ENCODE data around the gene SERTM1. TPM values are rescaled to one million over a fixed set of nuclear protein-coding genes. Genes with fewer than 3 reads are reported as not detected.

The SERTM1 gene
- total RNA-seq, 1 donor from 2014 or later: 0.20 TPM

DNA sequence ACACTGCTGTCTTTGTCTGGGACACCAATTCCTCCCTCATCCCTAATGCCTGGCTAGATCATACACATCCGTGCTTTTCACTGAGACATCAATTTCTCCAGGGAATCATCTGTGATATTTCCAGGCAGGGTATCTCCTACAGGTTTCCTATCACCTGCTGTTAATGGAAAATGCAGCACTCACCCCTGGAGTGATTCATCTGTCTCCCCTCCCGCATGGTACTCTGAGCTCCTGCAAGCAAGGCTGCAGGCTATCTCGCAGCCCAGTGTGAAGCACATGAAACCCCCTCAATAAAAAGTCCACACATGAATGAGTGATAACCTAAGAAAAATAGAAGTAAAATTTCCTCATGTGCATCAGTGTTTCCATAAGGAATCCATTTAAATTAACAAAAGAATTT is 38.5 kb downstream of the SERTM1 start:
- DNase-seq: no peak

DNA sequence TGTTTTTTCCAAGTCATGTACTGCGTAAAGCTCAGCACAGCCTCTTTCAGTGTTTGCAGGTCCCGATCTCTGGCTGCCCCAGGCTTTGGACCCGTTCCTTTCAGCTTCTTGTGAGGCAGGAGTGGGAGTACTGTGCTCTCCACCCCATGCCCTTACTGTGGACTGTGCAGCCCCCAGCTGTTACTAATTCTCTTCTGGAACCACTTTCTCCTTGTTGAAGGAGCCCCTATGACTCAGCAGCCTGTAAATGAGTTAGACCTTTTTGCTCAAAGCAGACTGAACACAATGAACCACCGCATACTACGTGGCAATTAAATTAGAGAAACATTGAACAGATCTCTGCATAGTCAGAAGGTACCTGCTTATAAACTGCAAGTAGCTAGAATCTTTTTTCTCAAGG is 39.0 kb downstream of the SERTM1 start:
- DNase-seq: no peak

DNA sequence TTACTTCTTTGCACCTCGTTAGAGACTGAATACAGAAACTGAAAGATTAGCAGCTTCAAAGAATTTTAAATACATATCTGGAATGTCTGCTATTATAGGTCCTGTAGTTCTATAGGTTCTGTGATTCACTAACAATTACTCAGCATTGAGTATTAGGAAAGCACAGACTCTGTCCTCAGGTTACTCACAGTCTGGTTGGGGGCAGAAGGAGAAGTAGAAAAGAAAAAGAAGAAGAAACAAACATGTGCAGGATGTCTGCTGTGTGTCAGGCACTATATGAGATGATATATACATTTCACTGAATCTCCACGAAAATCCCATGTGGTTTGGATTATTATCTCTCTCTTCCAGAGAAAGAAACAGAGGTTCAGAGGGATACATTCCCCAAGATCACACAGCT is 40.1 kb downstream of the SERTM1 start:
- no peak for DNase-seq

DNA sequence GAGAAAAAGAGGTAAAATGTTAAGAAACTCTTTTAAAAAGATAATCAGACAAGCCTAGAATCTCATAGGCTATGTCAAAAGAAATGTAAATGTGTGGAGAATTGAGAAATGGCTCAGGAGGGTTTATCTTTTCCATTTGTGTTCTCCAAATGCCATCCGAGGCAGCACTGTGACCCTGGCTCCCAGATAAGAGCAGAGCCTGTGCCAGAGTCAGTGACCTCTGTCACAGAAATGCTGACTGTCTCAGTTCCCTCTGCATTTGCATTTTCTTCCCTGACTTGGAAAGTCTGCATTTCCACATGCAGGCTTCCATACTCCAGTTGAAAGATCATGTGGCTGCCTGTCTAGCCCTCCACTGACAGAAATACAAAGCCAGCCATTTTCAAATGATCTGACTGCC is 42.0 kb downstream of the SERTM1 start:
- no peak for DNase-seq

DNA sequence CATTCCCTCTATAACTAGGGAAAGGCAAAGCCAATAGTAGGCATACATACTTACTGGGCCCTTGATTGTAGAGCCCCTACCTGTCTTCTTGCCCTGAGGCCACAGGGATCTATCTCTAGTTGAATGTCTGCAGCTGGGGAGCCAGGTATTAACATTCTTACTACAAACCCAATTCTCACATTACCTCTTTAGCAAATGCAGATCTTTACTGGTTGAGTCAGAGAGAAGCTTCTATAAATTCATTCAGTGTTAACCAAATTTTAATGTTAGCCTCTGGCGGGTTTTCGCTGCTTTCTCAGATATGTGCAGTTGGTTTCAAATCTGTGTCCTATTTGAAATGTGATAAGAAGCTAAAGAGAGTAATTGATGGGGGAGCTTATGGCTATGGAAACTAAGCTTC is 43.2 kb downstream of the SERTM1 start:
- DNase-seq: no peak

DNA sequence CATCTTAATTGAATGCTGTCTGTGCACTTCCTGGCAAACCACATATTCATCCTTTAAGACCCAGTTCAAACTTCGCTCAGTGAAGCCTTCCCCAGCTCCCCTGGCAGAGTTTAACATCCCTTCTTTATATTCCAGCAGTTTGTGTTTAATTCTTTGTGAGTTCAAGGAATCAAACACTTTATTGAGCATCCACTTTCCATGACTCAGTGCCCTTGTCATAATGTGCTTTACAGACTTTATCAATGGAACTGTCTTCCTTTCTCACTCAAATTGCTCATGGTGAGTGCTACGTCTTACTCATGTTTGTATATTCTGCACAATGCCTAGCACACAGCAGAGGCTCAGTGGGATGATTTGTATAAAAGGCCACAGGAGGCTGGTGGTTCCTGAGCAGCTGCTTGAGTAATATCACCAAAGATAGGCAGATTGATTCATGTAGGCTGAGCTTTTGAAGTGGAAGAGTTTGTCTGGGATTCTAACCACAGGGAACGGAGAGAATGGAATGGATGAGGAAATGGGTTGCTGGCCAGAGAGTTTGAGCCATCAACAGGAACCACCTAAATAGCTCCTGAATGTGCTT is 44.2 kb downstream of the SERTM1 start:
- no peak for DNase-seq

DNA sequence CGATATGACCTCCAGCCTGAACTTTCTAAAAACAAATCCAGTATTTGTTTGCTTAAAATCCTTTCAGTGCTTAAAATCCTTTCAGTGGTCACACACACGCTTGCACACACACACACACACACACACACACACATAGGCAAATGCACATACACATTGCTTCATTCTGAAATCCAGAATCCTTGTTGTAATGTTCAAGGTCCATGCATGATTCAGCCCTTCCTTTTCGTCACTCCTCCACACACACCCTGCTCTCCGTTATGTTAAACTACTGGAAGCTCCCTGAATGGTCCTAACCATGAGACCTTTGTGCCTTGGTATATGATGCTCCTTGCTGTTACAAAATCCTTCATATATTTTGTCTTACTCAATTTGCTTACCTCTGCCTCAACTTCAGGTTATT is 44.9 kb downstream of the SERTM1 start:
- DNase-seq: no peak

DNA sequence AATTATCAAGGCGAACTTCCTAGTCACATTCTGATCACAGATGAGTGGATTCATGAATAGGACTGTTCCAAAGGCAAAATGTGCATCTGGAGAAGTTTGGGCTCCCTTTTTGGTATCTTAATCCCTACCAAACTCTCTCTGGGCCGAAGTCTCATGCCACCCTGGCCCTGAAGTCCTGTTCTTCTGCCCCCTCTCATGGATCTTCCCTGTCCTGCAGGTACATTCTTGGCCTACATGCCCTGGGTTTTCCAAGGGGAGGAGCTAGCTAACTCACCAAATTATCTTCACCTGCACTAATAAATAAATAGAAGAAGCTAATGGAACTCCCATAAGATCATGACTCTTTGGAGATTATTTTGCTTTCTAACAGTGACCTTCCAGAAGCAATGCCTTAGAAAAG is 50.3 kb downstream of the SERTM1 start:
- no peak for DNase-seq

DNA sequence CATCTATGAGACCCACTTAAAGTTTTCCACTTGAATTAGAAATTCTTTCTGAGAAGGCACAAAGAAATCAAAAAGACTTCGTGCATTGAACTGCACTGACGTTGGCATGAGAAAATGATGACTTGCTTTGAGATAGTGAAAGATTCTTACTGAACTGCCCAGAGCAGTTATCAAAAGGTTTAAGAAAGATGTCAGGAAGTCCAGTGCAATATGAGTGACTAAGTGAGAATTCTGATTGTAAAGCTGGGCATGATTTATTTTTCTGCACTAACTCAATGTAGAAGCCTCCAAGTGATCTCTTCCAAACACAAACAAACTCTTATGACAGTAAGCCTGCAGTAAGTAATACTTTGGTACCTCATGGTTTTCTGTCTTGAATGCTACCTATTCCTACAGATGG is 52.1 kb downstream of the SERTM1 start:
- DNase-seq: no peak

DNA sequence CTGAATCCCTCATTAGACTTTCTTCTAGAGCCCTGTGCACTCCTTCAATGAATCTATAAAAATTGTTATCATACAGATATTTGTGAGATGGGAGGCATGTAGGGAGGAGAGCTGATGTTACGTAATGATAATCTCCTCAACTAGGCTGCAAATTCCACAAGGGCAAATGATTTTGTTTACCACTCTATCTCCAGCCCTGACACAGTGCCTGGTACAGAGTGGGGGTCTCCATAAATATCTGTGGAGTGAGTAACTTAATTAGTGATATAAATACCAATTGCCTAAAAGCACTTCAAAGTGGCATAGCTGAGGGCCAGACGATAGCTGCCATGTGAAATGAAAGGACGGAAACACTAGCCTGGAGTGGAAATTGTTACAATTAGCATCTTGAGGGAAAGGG is 54.2 kb downstream of the SERTM1 start:
- DNase-seq: no peak

DNA sequence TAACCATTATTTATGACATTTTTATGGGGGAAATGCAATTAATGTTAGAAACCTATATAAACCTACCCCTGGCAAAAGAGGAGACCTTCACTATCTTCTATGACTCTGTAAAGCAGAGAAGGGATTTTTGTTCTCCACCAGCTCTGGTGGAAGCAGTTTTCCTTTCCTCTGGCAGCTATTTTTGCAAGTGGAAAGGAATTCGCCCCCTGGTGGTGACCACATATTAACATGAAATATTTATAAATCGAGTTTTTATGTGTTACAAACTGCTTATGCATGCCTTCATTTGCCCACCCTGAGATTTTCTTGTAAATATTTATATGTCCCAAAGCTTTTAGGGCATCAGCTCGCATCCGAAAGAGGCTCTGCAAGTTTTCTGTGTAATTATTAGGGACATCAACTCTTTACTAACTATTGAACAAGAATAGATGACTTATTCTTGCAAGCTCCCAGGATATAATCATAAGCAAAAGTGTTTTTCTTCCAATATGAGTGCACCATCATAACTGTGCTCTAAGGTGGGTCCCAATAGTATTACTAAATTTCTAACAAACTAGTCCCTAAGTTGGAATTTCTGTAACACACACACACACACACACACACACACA is 62.4 kb downstream of the SERTM1 start:
- peak; percentile 67 for DNase-seq

DNA sequence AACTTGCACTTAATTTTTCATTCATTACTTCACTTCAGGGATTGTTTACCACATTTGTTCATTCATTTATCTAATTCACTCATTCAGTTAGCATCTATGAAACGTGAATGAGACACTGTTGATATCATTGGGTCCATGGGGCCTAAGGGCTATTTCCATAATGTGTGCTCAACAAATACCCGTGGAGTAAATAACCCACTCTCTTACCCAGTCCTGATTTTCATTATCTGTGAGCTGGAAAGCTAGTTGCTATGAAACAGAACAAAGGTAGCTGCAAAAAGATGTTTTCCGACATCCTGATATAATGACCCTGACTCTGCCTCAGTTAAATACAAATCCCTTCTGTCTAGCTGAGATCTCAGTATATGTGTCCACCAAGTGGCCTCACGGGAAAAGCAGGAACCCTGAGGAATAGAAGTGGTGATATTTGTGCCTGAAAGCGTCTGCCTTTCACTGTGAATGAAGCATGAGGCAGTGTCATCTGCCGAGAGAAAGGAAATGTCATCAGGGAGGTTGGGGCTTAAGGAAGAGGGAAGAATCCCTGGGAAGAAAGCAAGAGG is 63.8 kb downstream of the SERTM1 start:
- DNase-seq: no peak

DNA sequence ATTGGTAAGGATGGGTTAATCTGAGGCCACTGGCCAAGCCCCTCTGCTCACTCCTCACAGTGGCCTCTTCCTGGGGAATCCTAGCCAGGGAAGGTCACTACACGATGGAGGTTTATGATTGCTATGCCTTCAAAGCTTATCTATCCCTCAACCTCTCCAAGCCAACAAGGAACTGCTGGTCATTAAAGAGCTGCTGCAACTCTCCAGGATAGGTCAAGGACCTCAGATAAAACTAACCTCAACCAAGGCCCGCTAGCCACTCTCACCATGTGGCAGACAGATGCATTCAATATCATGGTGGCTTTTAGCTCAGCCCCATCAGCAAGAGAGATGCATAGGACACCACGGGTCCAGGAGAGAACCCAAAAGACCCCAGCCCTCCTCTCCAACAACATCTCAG is 71.6 kb downstream of the SERTM1 start:
- no peak for DNase-seq

DNA sequence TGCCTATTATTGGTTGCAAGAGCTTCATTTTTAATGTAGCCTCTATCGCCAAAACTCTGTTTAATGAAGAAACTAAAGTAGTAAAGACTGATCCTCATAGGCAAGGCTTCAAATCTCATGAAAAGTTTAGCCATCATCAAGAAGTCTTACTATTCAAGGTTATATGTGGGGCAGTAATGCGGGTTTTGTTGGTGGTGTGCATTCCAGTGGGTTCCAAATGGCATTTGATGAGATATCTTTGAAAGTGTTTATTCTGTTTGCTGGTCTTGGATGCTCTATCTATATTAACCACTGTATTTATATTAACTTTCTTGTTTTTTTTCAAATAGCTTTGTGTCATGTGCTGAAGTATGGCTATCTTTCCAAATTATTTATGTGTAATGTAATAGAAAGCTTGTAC is 72.2 kb downstream of the SERTM1 start:
- DNase-seq: no peak

Other genes starting within 250 kb of the SERTM1 start
- 0.59 TPM for gene CCNA1, start 241.5 kb upstream of the SERTM1 start, total RNA-seq
- 4.3 TPM for gene RFXAP, start 145.2 kb downstream of the SERTM1 start, total RNA-seq
- gene SMAD9, start 246.2 kb downstream of the SERTM1 start, total RNA-seq: 11.2 TPM

All from skin of body (tissue), 2 donors.